ENCODE results near the gene OSMR. TPM values are rescaled to one million over a fixed set of nuclear protein-coding genes. Genes with fewer than 3 reads are reported as not detected.
A peak's percentile ranks its signal among the peaks of the same experiment; 100 is the strongest.

OSMR gene
- total and polyA plus RNA-seq, 9 of the 15 experiments (the other 6 are each of a cell fraction or from before 2014, with no cell fraction given) = 0.18 to 1.7 (median 0.94) TPM

DNA sequence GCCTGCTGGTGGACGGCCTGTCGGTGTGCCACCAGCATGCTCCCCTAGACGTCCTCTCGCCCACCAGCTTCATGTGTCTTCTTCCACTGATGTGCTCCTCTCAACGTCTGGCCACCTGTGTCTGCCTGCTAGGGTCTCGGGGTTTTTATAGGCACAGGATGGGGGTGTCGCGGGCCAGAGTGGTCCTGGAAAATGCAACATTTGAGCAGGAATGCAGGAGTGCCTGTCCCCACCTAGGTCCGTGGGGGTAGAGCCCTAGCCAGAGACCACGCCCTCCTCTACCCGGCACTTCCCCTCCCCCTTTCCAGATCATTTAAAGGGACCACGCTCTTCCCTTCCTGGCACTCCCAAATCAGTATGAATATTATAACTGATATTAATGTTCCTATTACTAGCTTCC lies 48.0 kb upstream of the OSMR start (continued):
- TF ChIP-seq, protein P1, sequence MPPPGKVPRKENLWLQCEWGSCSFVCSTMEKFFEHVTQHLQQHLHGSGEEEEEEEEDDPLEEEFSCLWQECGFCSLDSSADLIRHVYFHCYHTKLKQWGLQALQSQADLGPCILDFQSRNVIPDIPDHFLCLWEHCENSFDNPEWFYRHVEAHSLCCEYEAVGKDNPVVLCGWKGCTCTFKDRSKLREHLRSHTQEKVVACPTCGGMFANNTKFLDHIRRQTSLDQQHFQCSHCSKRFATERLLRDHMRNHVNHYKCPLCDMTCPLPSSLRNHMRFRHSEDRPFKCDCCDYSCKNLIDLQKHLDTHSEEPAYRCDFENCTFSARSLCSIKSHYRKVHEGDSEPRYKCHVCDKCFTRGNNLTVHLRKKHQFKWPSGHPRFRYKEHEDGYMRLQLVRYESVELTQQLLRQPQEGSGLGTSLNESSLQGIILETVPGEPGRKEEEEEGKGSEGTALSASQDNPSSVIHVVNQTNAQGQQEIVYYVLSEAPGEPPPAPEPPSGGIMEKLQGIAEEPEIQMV (tag; conservative IDR thresholded peaks at IDR 0.05; ENCODE audit: low read depth) = peak; percentile 92
- TF ChIP-seq ZNF124 (CRISPR knock-in tag; IDR thresholded peaks at IDR 0.05) (no peak), SREBF2 (CRISPR knock-in tag; IDR thresholded peaks at IDR 0.05) (no peak), L3MBTL2 (IDR thresholded peaks at IDR 0.05) (no peak)

DNA sequence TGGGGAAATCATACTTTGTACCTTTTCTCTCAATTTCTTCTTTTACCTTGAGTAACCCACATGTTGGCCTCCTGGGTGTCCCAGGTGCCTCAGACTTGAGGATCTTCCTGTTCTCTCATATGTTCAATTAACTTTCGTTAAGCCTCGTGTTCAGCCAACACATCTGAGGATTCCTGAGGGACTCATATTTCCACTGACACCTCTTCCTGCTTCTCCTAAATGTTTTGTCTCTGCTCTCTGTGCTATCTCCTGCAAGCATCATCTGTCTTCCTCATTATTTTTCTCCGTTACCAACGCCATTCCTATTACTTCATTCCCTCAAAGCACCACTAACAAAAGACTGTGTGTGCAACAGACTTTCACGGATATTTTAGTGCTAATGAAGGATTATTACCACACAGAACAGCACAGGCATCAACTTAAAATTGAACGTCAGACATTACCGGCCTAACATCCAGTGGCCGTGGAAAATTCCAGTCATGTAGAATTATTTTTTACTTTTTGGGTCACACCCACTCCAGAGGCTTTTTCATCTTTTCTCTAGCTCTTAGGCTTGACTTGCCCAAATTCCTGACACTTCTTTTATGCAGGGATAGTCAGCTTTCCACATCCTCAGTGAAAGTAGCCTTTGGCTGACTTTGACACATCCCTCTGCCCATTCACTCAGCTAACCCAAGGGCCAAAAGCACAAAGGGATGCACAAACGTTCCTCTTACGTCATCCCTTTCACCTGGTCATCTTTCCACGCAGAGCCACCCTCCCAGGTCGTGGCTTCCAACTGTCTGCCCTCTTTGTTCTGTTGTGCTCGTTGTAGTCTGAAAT lies 46.0 kb upstream of the OSMR start:
- POLR2A ChIA-PET = interaction anchor here (1.3 kb wide), 1 partner anchor 13 kb away, joined by 6 read pairs; no protein-coding TSS in a partner anchor
- 18% methylated on average over 13 of the region's 13 CpGs for WGBS (ENCODE audit: insufficient coverage, low coverage, missing lambda C conversion rate)
- in situ Hi-C loops (cut with MboI) = no loop called here
- FAIRE-seq (no peak), ATAC-seq (no peak), DNase-seq (ENCODE audit: extremely low read depth in 1 of 4, low spot score in 3 of 4) (no peak)
- H3K9ac ChIP-seq (ENCODE audit: insufficient read depth in 1 of 2, low read depth in 2 of 2, low read length in 2 of 2) = no peak overlapping the region
- no peak overlapping the region for H2AFZ ChIP-seq (ENCODE audit: low read depth, low read length)
- TF ChIP-seq, protein P2, sequence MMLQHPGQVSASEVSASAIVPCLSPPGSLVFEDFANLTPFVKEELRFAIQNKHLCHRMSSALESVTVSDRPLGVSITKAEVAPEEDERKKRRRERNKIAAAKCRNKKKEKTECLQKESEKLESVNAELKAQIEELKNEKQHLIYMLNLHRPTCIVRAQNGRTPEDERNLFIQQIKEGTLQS (IDR thresholded peaks at IDR 0.05) = 0 out of 2 replicates have a peak, but pooled peaks have one; percentile 10
- TF ChIP-seq, protein P2 (CRISPR knock-in tag; conservative IDR thresholded peaks at IDR 0.05) = no peak
- no peak for TF ChIP-seq IRF2 (CRISPR knock-in tag; IDR thresholded peaks at IDR 0.05)
- no peaks in the 10 kb centered on the region for H3K9me1 ChIP-seq (ENCODE audit: control insufficient read depth, insufficient read depth, low read length)
- no peak overlapping the region for H3K4me2 ChIP-seq (ENCODE audit: insufficient read depth, low read length)
- H3K4me1 ChIP-seq (replicated peaks in 1 of 2; ENCODE audit: control insufficient read depth in 2 of 2, insufficient read depth in 2 of 2, low read length in 2 of 2) = peaks cover 0 to 5% of the 10 kb centered on the region in 2 experiments; a peak in 3 of 5 replicates
- intact Hi-C loops (cut with micrococcal nuclease) = loop anchor here (10.0 kb wide), 1 partner anchor 535 kb away; no protein-coding TSS in a partner anchor
- H3K9me3 ChIP-seq (replicated peaks; ENCODE audit: control insufficient read depth, insufficient read depth, low read depth, low read length) = no peaks in the 10 kb centered on the region
- no TSS peak for BruUV-seq (replicated peaks)
- no peaks in the 10 kb centered on the region for H3K79me2 ChIP-seq (ENCODE audit: control insufficient read depth, insufficient read depth, low read length)
- H3K4me3 ChIP-seq = no peak overlapping the region
- CTCF ChIA-PET (ENCODE audit: low intra/inter-chr PET ratio) = no interaction called here
- no peak overlapping the region for H3K27ac ChIP-seq (ENCODE audit: extremely low read depth, low read depth, low read length)
- H4K20me1 ChIP-seq (replicated peaks; ENCODE audit: control insufficient read depth, insufficient read depth, low read length) = no peaks in the 10 kb centered on the region
- no peaks in the 10 kb centered on the region; a peak in 1 of 5 replicates for H3K27me3 ChIP-seq (ENCODE audit: control insufficient read depth in 2 of 2, insufficient read depth in 2 of 2, low read length in 2 of 2)
- H3K36me3 ChIP-seq (ENCODE audit: control insufficient read depth, insufficient read depth, low read length) = no peaks in the 10 kb centered on the region
